H4 (cell line): ENCODE results near the gene ZBTB7A. TPM values are rescaled to one million over a fixed set of nuclear protein-coding genes. Genes with fewer than 3 reads are reported as not detected.

Experiments
- DNase-seq: peaks from one replicate; pipeline ENCODE4 v3.0.0-alpha.2; 2015; ENCODE audit warnings: low spot score
- total RNA-seq: library from RNA; depleted of rRNA; stranded (reverse); fragments of >200 nt; shearing (Covaris generic); gene quantifications from 2 replicates; pipeline ENCODE4 v1.2.3, GENCODE V29; 2014

ZBTB7A gene
- total RNA-seq, 1 experiment from 2014 or later, result 2.5 TPM

DNA sequence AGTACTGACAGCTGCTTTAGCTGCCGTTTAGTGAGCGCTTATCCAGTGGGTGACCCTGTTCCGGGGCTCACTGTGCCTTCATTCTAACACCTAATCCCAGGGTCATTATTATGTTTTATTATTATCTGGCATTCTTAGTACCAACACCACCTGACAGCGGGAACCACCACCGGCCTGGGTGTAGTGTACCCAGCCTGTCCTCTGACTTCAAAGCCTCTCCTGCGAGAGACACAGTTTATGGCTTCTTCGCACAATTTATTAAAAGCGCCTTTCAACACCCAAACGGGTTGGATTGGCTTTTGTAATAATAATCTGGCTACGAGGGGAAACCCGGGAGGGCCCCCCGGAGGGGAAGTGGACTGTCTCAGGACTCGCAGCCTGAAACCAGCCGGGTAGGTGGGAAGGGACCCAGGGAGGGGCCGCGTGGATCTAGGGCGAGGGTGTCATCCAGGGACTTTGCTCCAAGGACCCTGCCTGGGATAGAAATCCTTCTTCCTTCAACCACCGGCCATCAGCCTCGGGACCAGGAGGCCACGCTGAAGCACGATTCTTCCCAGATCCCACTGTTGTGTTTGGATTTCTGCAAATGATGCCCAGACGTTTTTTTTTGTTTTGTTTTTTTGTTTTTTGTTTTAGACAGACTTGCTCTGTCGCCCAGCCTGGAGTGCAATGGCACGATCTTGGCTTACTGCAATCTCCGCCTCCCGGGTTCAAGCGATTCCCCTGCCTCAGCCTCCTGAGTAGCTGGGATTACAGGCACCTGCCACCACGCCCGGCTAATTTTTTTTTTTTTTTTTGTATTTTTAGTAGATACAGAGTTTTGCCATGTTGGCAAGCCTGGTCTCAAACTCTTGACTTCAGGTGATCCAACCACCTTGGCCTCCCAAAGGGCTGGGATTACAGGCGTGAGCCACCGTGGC lies 1.6 kb upstream of the ZBTB7A start:
- DNase-seq, result no peak

DNA sequence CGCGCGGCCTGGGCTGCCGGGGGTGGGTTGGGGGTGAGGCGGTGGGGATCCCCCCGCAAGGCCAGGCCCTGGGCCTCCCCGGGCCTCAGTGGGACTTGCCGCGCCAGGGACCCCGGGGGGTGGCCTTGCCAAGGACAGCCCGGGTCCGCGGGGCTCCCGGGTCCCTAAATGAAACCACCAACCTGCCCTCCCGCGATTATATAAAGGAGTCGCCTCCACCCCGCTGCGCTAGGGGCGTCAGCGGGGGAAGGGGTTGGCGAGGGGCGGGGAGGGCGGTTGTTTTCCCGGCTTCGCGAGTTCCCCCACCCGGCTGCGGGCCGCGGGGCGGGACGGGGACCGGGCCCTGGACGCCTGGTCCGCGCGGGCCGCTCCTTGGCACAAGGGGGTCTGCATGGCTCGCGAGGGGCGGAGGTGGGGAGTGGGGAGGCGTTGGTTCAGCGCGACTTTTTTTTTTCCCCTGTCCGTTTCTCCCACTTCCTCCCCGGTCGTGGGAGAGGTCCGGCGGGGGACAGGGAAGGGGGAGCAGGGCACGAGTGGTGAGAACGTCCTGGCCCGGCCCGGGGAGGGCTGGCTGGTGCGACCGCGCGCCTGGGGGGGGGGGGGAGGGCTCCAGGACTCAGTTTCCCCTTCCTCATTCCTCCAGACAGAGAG lies 822 bp upstream of the ZBTB7A start:
- no peak for DNase-seq

DNA sequence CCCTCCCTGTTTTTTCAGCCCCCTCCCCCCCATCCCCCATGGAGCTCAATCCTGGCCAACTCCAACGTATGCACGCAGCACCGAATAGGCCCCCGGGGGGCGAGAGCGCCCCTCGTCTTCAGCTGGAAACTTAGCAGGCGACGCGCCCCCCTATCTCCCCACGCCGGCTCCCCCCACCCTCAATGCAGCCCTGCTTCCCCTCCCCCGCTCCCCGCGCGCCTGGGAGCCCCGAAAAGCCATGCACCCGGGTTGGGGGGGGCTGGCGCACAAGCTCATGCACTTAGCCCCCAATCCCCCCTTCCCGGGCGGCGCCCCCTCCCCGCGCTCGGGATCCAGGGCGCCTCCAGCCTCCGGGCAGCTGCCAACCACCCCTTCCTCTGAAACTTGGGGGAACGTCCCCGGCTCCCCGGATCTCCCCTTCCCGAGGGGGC lies 508 bp downstream of the ZBTB7A start:
- DNase-seq, result no peak

DNA sequence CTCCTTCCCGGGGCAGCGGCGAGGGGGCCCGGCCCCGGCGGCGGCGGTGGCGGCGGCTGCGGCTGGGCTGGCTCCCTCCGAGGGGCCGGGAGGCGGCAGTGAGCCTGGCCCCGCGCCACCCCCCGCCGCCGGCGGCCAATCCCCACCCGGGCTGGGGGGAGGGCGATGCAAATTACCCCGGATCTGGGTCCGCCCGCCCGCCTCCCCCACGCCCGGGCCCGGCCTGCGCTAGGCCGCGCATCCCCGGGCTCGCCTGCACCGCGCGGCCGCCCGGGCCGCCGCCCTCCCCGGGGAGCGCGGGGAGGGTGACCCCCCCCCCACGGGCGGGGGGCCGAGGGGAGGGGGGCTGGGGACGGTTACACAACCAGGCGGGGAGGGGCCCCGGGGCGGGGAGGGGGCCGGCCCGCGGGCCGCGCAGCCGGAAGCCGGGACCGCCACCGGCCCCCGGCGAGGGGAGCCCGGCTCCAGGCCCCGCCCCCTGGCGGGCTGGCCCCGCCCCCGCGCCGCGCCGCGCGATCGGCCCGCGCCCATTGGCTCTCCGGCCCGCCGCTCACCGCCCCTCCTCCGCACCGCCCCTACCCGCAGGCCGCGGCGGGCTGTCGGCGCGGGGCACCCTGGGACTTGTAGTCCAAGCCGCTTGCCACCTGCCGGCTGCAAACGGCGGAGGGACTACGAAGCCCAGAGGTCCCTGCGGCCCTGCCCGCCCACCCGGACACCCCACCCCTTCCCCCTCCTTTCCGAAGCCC lies 1.1 kb downstream of the ZBTB7A start:
- DNase-seq, result peak; percentile 90

DNA sequence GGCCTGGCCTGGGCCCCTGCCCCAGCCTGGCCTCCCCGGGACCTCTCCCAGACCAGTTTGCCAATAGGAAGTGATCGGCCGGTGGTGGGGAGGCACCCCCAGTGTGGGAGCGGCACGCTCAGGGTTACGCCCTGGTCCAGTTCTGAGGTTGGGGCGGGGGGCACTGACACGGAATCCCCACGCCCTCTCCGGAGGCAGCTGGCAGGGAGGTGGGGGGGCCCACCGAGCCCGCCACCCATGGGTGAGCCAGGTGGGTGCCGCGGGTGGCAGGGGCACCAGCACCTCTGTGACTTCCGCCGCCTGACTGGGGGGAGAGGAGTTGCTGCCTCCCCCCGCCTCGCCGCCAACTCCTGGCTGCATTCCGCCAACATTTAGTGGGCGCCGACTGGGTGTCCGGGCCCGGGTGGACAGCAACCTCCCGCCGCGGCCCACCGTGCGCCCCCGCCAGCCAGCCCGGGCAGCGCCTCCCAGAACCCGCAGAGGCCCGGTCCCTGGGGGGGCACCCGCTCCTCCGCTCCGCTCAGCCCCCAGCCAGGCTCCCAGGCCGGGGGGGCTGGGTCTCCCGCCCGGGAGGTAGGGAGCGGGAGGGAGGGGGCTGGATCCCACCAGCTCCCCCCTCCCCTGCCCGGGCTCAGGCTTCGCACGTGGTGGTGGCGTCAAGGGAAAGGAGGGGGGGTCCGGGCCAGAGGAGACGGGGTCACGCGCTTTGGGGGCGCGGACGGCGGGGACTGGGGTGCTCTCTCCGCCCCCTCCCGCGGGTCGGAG lies 2.0 kb downstream of the ZBTB7A start:
- no peak for DNase-seq

DNA sequence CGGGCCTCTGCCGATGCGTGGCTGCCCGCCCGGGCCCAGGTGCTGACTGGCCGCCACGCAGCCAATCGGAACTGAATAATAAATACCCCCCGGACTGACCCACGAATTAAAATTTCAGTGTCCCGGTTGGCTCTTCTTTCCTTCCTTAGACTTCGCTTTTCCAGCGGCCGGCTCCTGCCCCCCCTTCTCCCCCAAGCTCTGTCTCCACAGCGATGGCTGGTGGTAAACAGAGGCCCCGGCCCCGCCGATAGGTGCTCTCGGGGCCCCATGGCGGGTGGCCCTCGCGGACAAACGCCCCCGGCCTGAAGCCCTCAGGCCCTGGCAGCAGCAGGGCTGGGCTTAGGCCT lies 2.6 kb downstream of the ZBTB7A start:
- no peak for DNase-seq

DNA sequence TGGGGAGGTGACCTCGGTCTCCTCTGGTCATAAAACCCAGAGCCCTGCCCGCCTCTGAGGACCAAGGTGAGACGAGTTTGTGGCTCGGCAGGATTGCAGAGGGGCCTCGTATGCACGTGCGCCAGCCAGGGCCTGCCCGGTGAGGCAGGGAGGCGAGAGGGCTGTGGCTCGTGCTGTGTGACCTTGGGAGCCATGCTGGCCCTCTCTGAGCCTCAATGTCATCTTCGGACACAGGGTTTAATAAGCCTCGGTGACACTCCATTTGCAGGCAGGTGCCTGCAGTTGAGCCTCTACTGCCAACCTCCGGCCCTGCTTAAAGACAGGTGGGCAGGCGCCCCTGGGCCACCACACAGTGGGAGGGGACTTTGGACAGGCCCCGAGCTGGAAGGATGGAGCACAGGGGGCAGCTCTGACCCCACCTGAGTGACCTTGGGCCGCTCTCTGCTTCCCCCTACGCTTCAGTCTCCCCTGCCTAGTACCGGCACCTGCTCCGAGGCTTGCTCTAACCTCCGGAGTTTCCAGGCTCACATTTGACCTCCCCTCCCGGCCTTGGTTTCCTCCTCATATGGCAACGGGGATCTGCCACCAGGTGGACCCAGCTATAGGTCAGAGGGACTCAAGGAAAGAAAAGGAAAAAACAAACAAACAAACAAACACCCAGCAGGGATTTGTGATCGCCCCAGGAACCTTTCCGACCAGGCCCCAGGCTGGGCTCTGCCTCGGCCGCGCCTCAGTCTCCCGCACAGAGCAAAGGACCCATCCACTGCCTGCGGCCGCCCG lies 3.1 kb downstream of the ZBTB7A start:
- DNase-seq, result no peak

DNA sequence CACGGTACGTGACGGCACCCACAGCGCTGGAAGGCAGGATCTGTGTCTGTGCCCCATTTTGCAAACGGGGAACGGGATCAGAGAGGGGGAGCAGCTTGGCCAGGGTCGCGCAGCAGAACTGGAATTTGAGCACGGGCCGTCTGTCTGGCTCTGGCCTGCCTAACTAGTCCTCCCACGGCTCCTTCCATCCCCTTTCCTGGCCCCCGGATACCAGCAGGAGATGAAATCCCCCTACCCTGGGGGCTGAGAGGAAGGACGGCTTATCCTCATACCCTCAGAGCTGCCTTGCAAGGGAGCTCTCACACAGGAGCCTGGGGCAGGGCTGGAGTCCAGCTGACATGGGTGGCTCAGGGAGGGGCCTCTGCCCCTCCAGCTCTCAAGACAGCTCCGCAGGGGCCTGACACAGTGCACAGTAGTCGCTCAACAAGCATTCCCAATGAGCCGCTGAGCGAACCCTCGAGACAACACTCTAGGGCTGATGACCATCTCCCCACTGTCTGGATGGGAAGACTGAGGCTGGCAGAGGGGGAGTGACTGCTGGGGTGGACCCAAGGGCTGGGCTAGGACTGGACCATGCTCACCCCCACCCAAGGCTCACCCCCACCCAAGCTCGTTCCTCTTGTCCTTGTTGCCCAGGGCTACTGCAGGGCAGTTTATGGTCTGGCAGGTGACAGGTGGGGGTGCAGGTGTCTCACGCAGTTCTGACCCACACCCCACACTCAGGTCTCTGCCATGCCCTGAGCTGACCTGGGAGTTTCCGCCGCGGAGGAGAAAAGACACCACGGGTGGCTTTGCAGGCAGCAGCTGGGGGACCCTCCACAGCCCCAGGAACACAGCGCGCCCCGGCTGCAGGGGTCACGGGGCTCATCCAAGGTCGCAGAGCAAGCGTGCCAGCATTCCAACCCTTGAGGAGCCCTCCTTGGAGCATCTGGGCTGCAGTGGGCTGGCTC lies 4.0 kb downstream of the ZBTB7A start:
- DNase-seq, result no peak

DNA sequence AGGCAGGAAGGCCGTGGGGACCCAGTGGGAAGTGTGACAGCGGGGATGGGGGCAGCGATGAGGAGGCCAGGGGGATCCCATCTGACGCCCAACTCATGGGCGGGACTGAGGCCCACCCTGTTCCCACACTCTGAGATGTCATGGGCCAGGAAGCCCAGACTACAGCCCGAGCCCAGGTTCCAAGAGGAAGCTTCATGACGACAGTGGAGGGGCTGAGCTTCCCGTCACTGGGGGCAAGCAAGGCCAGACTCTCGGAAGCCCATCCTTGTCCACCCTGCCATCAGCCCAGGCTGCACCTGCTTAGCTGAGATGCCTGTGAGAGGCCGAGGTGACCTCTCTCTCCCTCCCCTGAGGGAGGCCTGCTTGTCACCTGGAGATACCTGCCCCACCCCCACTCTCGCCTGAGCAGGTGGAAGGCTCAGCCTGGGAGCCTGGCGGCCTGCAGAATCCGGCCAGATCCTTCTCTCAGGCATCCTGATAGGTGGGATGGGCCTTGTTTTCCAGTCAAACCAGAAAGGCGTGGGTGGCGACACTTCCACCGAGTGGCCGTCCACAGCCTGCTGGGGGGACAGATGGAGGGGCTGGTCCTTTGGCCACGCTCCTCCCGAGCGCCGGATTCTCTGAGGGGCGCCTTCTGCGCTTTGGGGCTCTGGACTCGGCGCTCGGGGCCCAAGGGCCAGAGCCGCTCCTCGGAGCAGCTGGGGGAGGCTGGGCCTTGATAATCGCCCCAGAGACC lies 4.8 kb downstream of the ZBTB7A start:
- no peak for DNase-seq

DNA sequence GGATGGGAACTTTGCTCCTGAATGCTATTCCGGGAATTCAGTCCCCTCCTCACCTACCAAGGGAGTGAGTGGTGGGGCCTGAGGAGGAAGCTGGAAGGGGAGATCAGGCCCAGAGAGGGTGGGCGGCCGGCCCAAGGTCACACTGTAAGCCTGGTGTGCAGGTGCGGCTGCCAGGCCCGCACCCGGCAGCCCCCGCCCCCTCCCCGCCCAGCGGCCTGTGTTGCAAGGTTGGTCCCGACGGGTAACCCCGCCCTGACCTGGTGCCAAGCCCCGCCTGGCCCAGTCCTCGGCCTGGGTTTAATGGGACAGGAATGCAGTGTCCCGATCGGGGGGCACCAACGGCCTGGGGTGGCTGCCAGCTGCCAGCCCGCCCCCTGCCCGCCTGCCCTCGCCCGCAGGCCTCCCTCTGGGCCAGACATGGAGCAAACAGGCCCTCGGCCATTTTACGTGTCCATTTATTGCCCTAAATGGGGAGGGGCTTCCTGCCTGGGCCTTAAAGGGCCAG lies 5.5 kb downstream of the ZBTB7A start:
- DNase-seq, result no peak

DNA sequence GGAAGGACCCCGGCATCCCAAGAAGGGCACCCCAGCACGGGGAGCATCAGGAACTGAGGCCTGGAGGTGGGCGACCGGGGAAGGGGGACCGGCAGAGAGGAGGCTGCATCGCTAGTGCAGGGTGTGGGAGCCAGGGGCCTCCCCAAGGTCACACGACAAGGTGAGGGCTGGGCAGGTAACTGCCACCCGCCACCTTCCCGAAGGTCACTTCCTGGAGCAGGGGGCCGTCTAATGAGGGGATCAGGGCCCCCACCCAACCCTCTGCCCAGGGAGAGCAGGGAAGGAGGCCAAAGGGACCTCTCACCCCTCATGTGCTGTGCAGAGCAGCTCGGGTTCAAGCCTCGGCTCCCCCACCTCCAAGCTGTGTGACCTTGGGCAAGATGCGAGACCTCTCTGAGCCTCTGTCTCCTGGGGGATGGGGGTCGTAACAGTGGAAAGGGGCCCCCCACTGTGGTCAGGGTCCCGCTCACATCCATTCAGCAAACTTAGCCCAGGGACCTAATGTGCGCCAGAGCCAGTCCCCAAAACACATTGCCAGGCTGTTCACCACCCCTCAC lies 6.0 kb downstream of the ZBTB7A start:
- DNase-seq, result no peak

DNA sequence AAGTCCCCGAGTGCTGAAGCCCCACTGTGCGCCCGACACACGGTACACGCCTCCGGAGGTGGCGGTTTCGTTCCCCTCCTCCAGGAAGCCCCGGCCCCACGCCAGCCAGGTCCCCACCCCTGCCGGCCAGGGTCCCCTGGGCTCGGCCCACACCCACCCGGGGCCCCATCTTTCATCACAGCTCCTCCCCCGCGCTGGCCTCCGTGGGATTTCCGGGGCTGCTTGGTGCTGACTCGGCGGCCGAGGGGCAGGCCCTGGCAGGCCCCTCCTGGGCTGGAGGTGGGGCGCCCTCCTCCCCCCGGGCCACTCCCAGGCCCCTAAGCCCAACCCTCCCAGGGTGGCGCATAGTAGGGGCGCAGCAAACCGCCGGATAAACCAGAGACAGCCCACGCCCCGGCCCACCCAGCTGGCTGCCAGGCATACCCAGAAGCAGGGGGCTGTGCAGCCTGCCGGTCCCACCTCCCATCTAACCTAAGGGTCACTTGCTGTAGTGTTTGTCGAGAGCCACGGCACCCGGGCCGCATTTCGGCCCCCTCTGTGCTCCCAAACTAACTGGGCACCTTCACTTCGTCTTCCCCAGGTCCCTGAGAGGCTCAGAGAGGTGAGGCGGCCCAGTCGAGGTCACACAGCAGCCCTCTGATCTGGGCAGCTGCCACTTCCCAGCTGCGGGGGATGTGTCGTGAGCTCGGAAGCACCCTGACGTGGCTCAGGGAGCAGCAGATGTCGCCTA lies 6.6 kb downstream of the ZBTB7A start:
- DNase-seq, result no peak

DNA sequence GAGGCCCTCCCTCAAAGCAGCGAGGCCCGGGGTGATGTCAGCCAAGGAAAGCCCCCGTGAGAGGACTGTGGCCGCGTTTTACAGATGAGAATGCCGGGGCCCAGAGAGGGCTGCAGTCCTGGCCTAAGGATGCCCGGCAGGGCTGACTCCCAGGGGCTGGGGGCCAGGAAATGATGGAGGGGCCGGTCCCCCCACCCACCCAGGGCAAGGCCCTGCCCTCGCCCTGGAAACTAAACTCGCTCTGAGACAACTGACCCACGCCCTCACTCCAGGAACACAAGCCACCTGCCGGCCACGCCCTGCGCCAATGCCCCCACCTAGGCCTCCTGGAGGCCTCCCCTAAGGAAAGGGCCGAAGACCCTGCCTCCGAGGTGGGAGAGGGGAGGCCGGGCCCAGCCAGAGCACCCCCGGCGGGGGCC lies 7.2 kb downstream of the ZBTB7A start:
- DNase-seq, result no peak

DNA sequence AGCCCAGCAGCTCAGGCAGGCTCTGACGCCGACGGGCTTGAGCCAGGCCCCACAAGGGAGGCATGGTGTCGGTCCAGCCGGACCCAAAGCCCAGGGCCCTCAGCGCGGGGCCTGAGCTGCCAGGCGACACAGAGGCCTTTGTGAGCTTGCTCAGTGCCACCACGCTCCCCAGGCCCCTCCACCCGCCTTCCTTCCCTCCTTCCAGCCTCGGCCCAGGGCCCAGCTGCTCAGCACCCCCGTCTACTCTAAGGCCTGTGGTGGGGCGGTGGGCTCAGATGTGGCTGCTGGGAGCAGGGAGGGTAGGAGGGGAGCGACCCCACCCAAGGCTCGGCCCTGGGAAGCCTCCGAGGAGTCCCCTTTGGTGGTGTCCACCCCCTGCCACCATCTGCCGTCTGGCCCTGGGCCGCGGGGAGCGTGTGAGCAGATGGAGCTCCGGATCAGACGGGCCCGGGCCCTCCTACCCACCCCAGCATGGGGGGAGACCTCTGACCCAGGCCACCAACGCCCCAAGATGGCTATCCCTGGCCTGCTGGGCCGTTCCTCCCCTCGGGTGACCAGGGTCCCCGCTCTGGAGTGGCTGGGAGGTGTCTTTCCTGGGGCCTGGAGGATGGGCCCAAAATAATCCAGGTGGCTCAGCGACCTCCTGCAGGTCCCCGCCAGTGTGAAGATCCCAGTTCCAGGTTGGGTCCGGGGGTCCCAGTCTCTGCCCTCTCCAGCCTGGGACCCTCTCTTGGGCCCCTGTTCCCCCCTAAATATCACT lies 7.8 kb downstream of the ZBTB7A start:
- DNase-seq, result no peak

DNA sequence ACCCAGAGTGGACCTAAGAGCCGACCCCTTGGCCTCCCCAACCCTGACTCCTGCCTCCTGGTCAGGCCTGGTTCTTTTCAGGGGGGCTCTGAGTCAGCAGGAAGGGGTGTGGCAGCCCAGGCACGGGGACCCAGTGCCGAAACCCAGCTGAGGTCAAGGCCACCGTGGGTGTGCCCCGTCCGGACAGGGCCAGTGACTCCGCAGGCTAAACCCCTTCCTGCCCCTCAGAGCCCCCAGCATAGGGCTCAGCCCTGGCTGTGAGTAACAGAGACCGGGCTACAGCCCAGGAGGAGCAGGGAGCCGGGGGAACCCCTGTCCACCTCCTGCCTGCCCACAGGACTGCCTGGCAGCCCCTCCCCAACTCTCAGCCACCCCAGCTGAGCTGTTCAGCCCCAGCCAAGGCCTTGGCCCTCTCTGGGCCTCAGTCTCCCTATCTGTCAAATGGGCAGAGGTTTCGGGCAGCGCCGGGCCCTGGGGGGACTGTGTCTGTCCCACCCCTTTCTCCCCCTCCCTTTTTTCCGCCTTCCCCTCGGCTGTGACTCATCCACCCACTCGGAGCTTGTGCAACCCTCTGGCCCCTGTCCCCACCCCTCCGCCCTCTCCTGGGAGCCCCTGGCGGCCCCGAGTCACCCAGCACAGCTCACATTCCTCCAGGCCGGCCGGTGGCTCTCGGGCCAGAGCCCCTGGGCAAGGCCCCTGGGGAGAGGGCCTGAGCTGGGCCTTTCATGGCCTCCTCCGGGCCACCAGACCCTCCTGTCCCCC lies 8.6 kb downstream of the ZBTB7A start:
- peak; percentile 75 for DNase-seq

DNA sequence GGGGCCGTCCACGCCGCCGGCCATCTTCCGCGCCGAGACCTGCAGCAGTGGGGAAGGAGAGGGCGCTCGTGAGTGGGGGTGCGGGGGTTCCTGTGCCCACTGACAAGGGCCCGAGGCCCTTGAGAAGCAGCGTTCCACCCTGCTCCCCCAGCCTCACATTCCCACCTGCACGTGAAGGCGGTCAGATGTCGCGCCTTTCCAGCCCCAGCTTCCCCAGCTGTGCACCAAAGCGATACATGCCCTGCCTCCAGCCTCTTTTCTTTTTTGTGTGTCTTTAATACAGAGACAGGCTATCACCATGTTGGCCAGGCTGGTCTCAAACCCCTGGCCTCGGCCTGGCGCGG lies 11.5 kb downstream of the ZBTB7A start:
- no peak for DNase-seq
